Measurements from ENCODE around the gene ELANE. TPM values are rescaled to one million over a fixed set of nuclear protein-coding genes. Genes with fewer than 3 reads are reported as not detected.
A peak's percentile ranks its signal among the peaks of the same experiment; 100 is the strongest.

Gene ELANE
- total and polyA plus RNA-seq, 2 donors from 2014 or later: 0.85 TPM; not detected in 1

- H3K4me3 ChIP-seq (ENCODE audit: low read length in 3 of 3): no peak overlapping the region
- no peak overlapping the region for H3K9ac ChIP-seq (ENCODE audit: low read length in 3 of 3)
- intact Hi-C loops (cut with DNase I): no loop called here
- H3K4me1 ChIP-seq (ENCODE audit: control insufficient read depth in 2 of 3, insufficient read depth in 2 of 3, low read depth in 1 of 3, low read length in 3 of 3): peaks cover 0 to 5% (median 0%) of the 10 kb centered on the region in 3 donors
- peak in 1 of 5 donors; percentile 63 for DNase-seq
- FAIRE-seq: no peak
- no peaks in the 10 kb centered on the region for H3K36me3 ChIP-seq (ENCODE audit: control insufficient read depth in 2 of 3, insufficient read depth in 3 of 3, low read length in 3 of 3)
- no peaks in the 10 kb centered on the region for H3K9me3 ChIP-seq (ENCODE audit: control insufficient read depth in 2 of 3, insufficient read depth in 1 of 3, low read length in 3 of 3)
- TF ChIP-seq CTCF (IDR thresholded peaks at IDR 0.05; ENCODE audit: borderline replicate concordance, extremely low read depth, insufficient read depth): no peak
- no peak overlapping the region for H3K27ac ChIP-seq (ENCODE audit: low read depth in 2 of 2, low read length in 2 of 2)
- H3K27me3 ChIP-seq (ENCODE audit: control insufficient read depth, insufficient read depth, low read length): no peaks in the 10 kb centered on the region
Measured at GRCh38 chr19:855566-856120, 3.5 kb downstream of the ELANE start.

- H3K27ac ChIP-seq (ENCODE audit: low read depth in 2 of 2, low read length in 2 of 2): no peak overlapping the region
- no peaks in the 10 kb centered on the region for H3K9me3 ChIP-seq (ENCODE audit: control insufficient read depth in 2 of 3, insufficient read depth in 1 of 3, low read length in 3 of 3)
- intact Hi-C loops (cut with DNase I): no loop called here
- H3K4me1 ChIP-seq (ENCODE audit: control insufficient read depth in 2 of 3, insufficient read depth in 2 of 3, low read depth in 1 of 3, low read length in 3 of 3): peaks cover 0 to 5% (median 0%) of the 10 kb centered on the region in 3 donors
- no peak for DNase-seq
- H3K36me3 ChIP-seq (ENCODE audit: control insufficient read depth in 2 of 3, insufficient read depth in 3 of 3, low read length in 3 of 3): no peaks in the 10 kb centered on the region
- H3K4me3 ChIP-seq (ENCODE audit: low read length in 3 of 3): no peak overlapping the region
- no peak overlapping the region for H3K9ac ChIP-seq (ENCODE audit: low read length in 3 of 3)
- no peak for FAIRE-seq
- no peaks in the 10 kb centered on the region for H3K27me3 ChIP-seq (ENCODE audit: control insufficient read depth, insufficient read depth, low read length)
- no peak for TF ChIP-seq CTCF (IDR thresholded peaks at IDR 0.05; ENCODE audit: borderline replicate concordance, extremely low read depth, insufficient read depth)
Measured at GRCh38 chr19:858284-858683, 6.2 kb downstream of the ELANE start.

GRCh38 chr19:858868-859843 is 7.1 kb downstream of the ELANE start, which contains the start of gene CFD:
Gene CFD (plus strand): TSS chr19:859664. CDS start chr19:859690, 26 bp downstream.
- Histone ChIP-seq H3K36me3 (ENCODE audit: control insufficient read depth in 2 of 3, insufficient read depth in 3 of 3, low read length in 3 of 3) (no peaks in the 10 kb centered on the region), H3K9me3 (ENCODE audit: control insufficient read depth in 2 of 3, insufficient read depth in 1 of 3, low read length in 3 of 3) (no peaks in the 10 kb centered on the region), H3K4me1 (ENCODE audit: control insufficient read depth in 2 of 3, insufficient read depth in 2 of 3, low read depth in 1 of 3, low read length in 3 of 3) (peaks cover 0 to 9% (median 0%) of the 10 kb centered on the region in 3 donors), H3K27ac (ENCODE audit: low read depth in 2 of 2, low read length in 2 of 2) (no peak within 1 kb of the TSS), H3K9ac (ENCODE audit: low read length in 3 of 3) (no peak within 1 kb of the TSS), H3K27me3 (ENCODE audit: control insufficient read depth, insufficient read depth, low read length) (no peaks in the 10 kb centered on the region), H3K4me3 (ENCODE audit: low read length in 3 of 3) (no peak within 1 kb of the TSS)
- DNase-seq (peak in 2 of 5 donors; percentile 64 to 87), FAIRE-seq (no peak)
- intact Hi-C loops (cut with DNase I): no loop called here
- TF ChIP-seq CTCF (IDR thresholded peaks at IDR 0.05; ENCODE audit: borderline replicate concordance, extremely low read depth, insufficient read depth): no peak
